GM12892 (cell line): ENCODE measurements around the gene TRIO.

ENCODE experiments used
- DNase-seq: peaks from one replicate; pipeline ENCODE4 v3.0.0; 2011; ENCODE audit not compliant: insufficient read length
- FAIRE-seq: peaks from 2 replicates; lab custom pipeline; 2011; peaks lifted over from hg19 to GRCh38; lab: Jason Lieb, UNC
- POLR2A ChIP-seq: IDR thresholded peaks from 2 replicates; pipeline ENCODE4 v1.6.1; 2011; ENCODE audit warnings: low read depth, low read length, control low read depth
- POLR2AphosphoS5 ChIP-seq: IDR thresholded peaks from 2 replicates; pipeline ENCODE4 v1.6.1; 2011; ENCODE audit warnings: low read depth, low read length, control low read depth
- TAF1 ChIP-seq: IDR thresholded peaks from 2 replicates; pipeline ENCODE4 v1.6.1; 2011; ENCODE audit warnings: low read depth, mild to moderate bottlenecking, control low read depth, low read length, borderline replicate concordance

Gene TRIO

DNA sequence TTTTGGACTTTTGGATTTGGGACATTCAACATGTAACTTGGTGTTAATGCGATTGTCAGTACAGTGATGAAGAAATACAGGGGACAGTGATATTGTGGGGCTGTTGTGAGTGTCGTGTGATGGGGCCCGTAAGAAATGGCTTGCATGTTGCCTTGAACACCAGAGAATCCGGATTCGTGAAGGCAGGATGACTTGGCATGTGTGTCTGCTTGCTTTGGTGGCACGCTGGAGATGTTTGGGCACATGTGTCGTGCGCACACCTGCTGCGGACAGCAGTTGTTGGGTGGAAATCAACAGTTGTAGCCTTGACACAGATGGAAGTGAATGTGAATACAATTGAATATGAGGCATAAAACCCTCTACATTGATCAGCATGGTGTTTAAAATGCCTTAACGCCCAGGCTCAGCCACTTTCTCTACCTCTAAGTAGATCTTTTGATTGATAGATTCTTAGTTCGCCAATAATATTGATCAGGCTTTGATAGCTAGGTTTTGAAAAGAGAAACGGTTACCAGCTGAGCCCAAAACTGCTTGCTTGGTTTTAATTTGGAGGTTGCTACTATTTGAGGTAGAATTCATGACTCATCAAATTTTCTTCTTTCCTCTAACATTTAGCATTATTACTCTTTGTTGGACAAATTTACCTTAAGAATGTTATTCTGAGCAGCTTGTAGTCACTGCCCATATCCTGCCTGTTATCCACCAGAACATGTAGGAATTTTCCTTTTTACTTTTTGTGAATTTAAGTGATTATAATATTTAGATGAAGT, 94.4 kb downstream of the TRIO start:
- FAIRE-seq (no peak), DNase-seq (no peak)
- TF ChIP-seq TAF1 (no peak), POLR2AphosphoS5 (no peak), POLR2A (no peak)

DNA sequence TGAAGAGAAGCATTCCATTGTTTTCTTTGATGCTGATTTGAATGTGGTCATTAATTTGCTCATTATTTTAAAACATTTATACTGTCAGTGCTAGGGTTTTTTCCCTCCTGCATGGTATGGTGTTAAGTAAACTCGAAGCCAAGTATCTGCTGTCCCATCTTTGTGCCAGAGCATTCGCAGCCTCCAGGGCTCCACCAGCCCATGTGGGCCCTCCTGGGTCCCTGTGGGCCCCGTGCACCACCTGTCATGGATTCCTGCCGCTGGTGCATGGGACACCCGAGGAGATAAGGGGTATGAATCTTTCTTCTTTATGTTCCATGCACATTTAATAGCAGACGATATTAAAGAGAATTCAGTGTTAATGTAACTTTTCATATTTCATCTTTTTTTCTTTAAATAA, 95.1 kb downstream of the TRIO start:
- no peak for TF ChIP-seq POLR2A
- no peak for TF ChIP-seq POLR2AphosphoS5
- no peak for TF ChIP-seq TAF1
- no peak for DNase-seq
- FAIRE-seq = no peak

DNA sequence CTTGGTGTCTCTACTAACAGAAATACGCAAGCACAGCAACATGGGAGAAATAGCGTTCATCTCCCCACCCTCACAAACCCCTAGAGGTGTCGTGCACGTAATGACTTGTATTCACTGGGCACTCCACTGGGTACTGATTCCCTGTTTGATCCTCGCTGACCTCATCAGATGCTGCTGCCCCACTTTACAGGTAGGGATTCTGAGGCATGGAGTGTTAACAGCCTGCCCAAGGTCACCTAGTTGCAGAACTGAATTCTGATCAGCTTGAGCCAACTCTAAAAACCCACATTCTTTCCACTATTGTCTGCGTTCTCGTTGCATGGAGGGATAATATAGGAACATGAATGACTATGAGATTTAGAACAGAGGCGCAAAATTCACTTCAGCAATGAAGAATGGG, 96.3 kb downstream of the TRIO start:
- DNase-seq = no peak
- no peak for TF ChIP-seq TAF1
- no peak for TF ChIP-seq POLR2AphosphoS5
- TF ChIP-seq POLR2A = no peak
- FAIRE-seq = no peak

DNA sequence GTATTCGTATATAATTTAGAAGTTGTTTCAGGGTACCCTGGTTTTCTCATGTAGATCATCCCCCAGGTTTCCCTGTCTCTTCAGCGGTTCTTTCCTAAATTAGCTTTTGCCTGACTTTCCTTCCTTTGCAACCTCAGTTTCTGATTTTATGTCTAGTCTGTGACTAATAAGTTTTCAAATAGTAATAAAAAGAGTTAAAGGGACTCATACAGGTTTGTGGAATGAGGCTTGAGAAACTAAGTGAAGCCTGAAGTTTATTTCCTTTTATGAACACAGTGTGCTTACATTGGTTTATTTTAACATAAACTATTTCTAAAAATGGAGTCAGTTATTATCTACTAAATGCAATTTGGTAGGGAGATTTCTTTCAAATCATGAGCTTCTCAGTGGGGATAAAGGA, 96.8 kb downstream of the TRIO start:
- no peak for FAIRE-seq
- no peak for DNase-seq
- TF ChIP-seq TAF1 = no peak
- no peak for TF ChIP-seq POLR2AphosphoS5
- no peak for TF ChIP-seq POLR2A

DNA sequence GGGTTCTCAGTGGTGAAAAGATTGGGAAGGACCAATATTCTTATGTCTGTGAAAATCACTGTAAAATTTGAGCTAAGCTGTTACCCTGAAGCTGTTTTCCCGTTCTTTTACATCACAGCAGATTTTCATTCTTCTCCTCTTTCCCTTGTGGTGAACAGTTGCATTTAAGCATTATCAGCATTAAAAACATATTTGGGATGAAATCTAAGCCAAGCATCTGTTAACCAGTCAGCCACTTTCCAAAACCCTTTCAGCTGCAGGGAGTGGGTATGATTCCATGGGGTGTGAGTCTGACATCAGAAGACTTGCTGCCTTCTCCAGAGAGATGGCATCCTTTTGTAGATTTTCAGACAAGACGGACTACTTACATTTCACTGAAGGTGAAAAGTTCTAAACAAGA, 97.2 kb downstream of the TRIO start:
- no peak for DNase-seq
- TF ChIP-seq POLR2A (no peak), POLR2AphosphoS5 (no peak), TAF1 (no peak)
- FAIRE-seq = no peak

DNA sequence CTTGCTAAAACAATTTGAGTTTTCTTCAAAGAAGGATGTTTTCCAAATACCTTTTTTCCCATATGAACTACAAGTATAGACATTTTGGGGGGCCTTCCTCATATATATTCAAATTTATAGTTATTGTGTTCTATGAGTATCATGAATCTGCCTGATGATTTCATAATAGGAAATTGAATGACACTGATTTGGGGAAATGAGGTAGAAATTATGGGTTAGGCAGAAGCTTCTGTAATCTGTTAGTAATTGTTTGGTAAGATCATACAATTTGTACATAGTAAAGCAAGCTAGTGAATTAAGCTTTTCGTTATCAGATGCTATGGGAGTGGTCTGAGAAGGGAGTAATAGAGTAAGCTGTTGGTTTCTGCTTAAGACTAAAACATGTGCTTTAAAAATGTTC, 98.0 kb downstream of the TRIO start:
- FAIRE-seq (no peak), DNase-seq (no peak)
- TF ChIP-seq POLR2AphosphoS5 (no peak), POLR2A (no peak)

DNA sequence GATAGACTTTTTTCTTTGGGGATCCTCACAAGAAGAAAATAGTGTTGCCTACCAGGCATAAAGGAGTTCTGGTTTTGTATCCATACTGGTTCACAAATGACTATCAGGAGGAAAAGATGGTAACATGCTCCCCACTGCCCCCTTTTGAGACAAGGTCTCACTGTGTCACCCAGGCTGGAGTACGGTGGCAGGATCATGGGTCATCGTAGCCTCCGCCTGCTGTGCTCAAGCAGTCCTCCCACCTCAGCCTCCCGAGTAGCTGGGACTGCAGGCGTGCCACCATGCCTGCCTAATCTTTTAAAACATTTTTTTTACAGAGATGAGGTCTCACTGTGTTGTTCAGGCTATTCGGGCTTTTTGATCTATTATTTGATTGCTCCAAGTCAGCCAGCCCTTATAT, 99.3 kb downstream of the TRIO start:
- TF ChIP-seq POLR2A (no peak), TAF1 (no peak), POLR2AphosphoS5 (0 out of 2 replicates have a peak, but pooled peaks have one; percentile 1)
- no peak for DNase-seq
- FAIRE-seq = no peak

DNA sequence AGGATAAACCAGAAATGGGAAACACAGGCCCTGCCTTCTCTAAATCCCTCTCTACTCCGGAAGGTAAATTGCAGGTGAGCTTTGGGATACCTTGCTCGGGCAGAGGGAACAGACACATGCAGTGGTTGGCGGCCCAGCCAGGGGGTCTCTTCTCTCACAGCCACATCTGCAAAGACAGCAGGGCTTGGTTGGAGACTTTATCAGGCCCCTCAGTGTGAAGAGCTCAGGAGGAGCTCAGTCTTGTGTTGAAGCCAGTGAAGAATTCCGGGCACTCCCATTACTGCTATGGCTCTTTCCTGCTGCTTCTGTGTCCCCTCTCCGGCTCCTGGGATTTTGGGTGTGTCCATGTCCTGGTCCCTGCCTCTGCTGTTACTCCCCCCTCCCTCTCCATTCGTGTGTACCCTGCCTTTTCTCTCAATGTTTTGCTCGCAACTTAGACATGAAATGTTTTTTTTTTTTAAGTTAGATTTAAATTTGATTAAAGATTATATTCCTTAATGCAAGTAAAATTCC, 99.8 kb downstream of the TRIO start:
- no peak for DNase-seq
- TF ChIP-seq POLR2AphosphoS5 (0 out of 2 replicates have a peak, but pooled peaks have one; percentile 26), POLR2A (no peak), TAF1 (no peak)
- FAIRE-seq = no peak

DNA sequence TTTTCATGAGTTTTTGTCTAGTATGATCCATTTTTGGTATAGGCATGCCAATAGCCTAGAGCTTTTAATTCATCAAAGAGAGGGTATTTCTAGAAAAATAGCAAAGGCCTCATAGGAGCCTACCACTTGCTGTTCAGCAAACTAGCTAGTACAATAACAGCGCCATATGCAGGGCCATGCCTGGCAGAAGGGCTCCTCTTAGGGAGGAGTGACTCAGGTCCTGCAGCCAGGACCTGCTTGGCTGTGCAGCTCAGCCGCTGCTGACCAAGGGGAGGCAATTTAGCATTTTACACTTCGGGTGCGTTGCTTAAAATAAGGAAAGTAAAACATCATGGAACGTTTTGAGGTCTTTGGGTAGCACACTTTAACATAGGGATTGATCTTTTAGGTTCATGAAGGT, 100.6 kb downstream of the TRIO start:
- TF ChIP-seq POLR2A = no peak
- no peak for TF ChIP-seq TAF1
- no peak for TF ChIP-seq POLR2AphosphoS5
- no peak for FAIRE-seq
- no peak for DNase-seq

DNA sequence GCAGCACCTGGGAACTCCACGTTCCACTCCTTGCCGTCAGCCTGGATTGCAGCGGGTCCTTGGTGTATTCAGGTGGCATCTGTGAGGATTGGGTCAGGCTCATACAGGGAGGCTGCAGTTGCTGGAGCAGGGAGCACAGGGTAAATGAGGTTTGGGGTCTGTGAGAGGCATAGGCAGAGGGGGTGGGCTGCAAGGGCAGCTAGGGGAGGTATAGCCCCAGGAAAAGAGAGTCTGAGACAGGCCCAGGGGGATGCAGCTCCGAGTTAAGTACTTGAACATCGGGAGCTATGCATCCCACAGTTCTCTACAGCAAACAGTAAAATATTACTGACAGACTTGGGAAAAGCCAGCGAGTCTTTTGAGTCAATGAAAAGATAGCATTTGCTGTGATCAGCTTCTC, 101.6 kb downstream of the TRIO start:
- TF ChIP-seq POLR2AphosphoS5 = no peak
- no peak for TF ChIP-seq TAF1
- TF ChIP-seq POLR2A = no peak
- FAIRE-seq = no peak
- DNase-seq = no peak

DNA sequence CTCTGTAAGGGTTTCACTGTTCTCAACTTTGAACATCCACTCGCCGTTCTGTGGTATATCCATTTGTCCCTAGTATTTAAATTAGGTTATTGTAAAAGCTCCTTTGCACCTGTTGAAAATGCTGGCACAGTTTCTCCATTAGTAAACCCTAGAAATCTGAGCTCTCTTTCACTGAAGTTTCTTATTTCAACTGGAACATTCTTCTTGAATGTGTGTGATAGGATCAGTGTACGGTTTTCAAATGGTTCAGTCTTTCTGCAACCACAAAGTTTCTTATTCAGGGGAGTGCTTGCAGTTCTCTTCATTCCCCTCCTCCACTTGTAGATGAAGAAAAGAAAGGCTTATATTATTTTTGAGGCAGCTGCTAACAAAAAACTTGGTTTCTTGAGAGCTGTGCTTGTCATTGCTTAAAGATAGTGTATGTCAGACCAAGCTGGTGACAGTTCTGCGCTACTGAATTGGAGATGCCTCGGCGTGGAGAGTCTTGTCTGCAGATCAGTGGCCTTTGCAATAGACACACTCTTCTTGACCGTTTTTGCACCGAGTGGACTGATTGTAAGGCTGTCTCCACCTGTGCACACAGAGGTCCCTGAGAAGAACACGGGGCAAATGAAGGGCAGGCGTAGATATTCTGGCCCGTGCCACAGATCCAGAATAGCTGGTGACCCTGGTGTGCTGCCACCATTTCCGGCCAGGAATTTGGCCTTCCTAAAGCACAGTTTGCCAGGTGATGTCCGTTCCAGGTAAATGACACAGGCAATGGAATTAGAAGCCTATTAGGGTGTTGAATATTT, 102.2 kb downstream of the TRIO start:
- FAIRE-seq (no peak), DNase-seq (no peak)
- no peak for TF ChIP-seq POLR2A
- no peak for TF ChIP-seq POLR2AphosphoS5
- no peak for TF ChIP-seq TAF1

DNA sequence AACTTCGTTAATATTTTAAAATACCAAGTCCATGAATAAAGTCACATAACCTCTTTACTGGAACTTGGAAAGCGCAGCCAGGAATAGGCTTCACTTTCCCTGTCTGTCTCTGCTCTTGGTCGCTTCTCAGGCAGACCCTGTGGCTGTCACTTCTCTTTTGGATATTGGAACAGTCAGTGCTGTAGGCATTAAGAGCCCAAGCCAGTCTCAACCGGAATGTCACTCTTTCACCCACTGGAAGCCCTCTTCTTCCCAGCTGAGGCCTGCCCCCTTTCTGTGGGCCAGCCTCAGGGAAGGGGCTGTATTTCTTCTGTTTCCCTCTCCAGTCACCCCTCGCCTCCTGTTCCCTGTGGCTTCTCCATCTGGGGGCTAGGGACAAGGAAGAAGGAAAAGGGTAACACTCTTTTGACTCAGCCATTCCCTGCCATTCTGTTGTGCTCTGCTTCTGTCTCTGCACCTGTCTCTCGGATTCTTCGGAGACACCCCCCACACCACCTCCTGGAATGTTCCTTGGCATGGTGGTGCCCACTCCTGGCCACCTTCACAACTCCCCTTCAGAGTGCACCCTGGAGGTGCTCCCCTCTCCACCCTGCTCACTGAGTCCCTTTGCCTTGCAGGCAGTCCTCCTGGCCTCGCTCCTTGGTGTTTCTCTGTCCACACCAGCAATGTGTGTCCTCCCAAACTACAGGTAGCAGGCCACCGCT, 103.4 kb downstream of the TRIO start:
- TF ChIP-seq TAF1 (no peak), POLR2AphosphoS5 (no peak), POLR2A (no peak)
- FAIRE-seq = no peak
- no peak for DNase-seq
